HG02623 (cell line): Measurements from ENCODE around the gene CLPTM1.
"Not testable (repeated sequence)": the region's sequence is repeated elsewhere in the genome, so short reads cannot be mapped to it uniquely, and the experiment has no call there.

Experiments
- ATAC-seq: cut with Tn5 transposase; IDR thresholded peaks from one replicate; pipeline ENCODE4 v1.9.1; 2021; ENCODE audit warnings: moderate library complexity; ENCODE audit not compliant: unreplicated experiment

The CLPTM1 gene, protein sequence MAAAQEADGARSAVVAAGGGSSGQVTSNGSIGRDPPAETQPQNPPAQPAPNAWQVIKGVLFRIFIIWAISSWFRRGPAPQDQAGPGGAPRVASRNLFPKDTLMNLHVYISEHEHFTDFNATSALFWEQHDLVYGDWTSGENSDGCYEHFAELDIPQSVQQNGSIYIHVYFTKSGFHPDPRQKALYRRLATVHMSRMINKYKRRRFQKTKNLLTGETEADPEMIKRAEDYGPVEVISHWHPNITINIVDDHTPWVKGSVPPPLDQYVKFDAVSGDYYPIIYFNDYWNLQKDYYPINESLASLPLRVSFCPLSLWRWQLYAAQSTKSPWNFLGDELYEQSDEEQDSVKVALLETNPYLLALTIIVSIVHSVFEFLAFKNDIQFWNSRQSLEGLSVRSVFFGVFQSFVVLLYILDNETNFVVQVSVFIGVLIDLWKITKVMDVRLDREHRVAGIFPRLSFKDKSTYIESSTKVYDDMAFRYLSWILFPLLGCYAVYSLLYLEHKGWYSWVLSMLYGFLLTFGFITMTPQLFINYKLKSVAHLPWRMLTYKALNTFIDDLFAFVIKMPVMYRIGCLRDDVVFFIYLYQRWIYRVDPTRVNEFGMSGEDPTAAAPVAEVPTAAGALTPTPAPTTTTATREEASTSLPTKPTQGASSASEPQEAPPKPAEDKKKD

DNA sequence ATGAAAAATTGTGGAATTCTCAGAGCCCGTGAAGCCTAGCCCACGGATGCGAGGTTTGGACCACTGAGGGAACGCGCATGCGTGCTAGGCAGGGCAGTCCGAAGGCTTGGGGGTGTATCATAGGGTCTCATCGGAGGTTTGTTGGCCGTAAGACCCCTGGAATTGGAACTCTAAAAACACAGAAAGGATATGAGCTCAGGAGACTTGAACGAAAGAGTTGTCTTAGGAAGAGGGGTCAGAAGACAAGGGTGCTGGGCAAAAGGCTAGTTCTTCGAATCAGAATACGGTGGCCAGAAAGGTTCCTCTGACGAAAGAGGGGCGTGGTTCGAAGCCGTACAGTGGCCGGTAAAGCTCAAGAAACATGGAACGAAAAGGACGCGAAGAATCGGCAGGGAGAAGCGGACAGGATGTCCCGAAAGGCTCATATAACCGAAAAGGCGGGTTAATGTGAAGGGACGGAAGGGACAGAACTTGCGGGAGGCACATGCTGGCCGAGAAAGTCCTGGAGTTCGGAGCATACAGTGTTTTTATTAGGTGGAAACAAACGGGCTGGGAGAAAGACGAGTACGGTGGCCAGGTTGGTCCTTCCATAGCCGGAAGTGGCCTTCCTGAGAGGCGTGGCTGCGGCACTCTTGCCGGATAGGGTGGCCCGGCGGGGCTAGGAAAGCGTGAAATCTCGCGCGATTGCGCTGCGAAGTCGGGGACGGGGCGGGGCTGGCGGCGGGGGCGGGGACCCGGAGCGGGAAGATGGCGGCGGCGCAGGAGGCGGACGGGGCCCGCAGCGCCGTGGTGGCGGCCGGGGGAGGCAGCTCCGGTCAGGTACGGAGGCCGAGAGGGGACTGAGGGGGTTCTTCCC lies at the start of gene CLPTM1:
CLPTM1 (plus strand) TSS at position 732 of the 856 bp plus-strand sequence; CDS start at position 748, 16 bp downstream.
- ATAC-seq = peak; percentile 79

DNA sequence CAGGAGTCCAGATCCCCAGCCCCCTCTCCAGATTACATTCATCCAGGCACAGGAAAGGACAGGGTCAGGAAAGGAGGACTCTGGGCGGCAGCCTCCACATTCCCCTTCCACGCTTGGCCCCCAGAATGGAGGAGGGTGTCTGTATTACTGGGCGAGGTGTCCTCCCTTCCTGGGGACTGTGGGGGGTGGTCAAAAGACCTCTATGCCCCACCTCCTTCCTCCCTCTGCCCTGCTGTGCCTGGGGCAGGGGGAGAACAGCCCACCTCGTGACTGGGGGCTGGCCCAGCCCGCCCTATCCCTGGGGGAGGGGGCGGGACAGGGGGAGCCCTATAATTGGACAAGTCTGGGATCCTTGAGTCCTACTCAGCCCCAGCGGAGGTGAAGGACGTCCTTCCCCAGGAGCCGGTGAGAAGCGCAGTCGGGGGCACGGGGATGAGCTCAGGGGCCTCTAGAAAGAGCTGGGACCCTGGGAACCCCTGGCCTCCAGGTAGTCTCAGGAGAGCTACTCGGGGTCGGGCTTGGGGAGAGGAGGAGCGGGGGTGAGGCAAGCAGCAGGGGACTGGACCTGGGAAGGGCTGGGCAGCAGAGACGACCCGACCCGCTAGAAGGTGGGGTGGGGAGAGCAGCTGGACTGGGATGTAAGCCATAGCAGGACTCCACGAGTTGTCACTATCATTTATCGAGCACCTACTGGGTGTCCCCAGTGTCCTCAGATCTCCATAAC lies 49.6 kb upstream of the CLPTM1 start, which contains the start of gene APOE:
APOE (plus strand) TSS at position 360 of the 724 bp plus-strand sequence. CDS start 829 bp downstream, outside the sequence.
- ATAC-seq = no peak

DNA sequence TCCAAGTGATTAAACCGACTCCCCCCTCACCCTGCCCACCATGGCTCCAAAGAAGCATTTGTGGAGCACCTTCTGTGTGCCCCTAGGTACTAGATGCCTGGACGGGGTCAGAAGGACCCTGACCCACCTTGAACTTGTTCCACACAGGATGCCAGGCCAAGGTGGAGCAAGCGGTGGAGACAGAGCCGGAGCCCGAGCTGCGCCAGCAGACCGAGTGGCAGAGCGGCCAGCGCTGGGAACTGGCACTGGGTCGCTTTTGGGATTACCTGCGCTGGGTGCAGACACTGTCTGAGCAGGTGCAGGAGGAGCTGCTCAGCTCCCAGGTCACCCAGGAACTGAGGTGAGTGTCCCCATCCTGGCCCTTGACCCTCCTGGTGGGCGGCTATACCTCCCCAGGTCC lies 47.6 kb upstream of the CLPTM1 start:
- ATAC-seq = no peak

DNA sequence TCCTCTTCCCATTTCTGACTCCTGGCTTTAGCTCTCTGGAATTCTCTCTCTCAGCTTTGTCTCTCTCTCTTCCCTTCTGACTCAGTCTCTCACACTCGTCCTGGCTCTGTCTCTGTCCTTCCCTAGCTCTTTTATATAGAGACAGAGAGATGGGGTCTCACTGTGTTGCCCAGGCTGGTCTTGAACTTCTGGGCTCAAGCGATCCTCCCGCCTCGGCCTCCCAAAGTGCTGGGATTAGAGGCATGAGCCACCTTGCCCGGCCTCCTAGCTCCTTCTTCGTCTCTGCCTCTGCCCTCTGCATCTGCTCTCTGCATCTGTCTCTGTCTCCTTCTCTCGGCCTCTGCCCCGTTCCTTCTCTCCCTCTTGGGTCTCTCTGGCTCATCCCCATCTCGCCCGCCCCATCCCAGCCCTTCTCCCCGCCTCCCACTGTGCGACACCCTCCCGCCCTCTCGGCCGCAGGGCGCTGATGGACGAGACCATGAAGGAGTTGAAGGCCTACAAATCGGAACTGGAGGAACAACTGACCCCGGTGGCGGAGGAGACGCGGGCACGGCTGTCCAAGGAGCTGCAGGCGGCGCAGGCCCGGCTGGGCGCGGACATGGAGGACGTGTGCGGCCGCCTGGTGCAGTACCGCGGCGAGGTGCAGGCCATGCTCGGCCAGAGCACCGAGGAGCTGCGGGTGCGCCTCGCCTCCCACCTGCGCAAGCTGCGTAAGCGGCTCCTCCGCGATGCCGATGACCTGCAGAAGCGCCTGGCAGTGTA lies 46.9 kb upstream of the CLPTM1 start:
- no peak for ATAC-seq

DNA sequence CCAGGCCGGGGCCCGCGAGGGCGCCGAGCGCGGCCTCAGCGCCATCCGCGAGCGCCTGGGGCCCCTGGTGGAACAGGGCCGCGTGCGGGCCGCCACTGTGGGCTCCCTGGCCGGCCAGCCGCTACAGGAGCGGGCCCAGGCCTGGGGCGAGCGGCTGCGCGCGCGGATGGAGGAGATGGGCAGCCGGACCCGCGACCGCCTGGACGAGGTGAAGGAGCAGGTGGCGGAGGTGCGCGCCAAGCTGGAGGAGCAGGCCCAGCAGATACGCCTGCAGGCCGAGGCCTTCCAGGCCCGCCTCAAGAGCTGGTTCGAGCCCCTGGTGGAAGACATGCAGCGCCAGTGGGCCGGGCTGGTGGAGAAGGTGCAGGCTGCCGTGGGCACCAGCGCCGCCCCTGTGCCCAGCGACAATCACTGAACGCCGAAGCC lies 46.3 kb upstream of the CLPTM1 start:
- no peak for ATAC-seq

DNA sequence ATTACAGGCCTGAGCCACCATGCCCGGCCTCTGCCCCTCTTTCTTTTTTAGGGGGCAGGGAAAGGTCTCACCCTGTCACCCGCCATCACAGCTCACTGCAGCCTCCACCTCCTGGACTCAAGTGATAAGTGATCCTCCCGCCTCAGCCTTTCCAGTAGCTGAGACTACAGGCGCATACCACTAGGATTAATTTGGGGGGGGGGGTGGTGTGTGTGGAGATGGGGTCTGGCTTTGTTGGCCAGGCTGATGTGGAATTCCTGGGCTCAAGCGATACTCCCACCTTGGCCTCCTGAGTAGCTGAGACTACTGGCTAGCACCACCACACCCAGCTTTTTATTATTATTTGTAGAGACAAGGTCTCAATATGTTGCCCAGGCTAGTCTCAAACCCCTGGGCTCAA lies 45.4 kb upstream of the CLPTM1 start:
- no peak for ATAC-seq

DNA sequence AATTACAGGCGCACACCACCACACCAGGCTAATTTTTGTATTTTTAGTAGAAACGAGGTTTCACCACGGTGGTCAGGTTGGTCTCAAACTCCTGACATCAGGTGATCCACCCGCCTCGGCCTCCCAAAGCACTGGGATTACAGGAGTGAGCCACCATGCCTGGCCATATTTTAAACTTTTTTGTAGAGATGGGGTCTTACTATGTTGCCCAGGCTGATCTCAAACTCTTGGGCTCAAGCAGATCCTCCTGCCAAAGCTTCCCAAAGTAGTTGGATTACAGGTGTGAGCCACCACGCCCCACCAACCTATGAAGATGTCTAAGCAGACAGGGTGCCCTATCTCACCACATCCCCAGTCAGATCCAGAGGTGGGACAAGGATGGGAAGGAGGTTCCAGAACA lies 43.3 kb upstream of the CLPTM1 start:
- ATAC-seq = not testable (repeated sequence)

DNA sequence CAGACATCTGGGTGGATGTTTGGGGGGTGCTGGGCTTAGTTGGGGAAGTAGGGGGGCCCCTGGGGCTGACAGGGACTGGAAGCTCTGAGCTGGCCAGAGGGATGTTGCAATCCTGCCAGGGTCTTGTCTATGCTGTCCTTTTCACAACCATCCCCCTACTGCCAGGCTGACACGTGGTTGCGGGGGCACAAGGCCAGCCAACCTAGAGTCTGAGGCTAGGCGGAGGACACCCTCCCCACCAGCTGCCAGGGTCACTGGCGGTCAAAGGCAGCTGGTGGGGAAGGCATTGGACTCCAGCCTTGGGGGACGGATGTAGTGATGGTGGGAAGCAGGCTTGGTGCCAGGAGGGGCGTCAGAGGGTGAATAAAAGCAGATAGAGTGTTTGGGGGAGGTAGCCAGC lies 42.3 kb upstream of the CLPTM1 start:
- no peak for ATAC-seq

DNA sequence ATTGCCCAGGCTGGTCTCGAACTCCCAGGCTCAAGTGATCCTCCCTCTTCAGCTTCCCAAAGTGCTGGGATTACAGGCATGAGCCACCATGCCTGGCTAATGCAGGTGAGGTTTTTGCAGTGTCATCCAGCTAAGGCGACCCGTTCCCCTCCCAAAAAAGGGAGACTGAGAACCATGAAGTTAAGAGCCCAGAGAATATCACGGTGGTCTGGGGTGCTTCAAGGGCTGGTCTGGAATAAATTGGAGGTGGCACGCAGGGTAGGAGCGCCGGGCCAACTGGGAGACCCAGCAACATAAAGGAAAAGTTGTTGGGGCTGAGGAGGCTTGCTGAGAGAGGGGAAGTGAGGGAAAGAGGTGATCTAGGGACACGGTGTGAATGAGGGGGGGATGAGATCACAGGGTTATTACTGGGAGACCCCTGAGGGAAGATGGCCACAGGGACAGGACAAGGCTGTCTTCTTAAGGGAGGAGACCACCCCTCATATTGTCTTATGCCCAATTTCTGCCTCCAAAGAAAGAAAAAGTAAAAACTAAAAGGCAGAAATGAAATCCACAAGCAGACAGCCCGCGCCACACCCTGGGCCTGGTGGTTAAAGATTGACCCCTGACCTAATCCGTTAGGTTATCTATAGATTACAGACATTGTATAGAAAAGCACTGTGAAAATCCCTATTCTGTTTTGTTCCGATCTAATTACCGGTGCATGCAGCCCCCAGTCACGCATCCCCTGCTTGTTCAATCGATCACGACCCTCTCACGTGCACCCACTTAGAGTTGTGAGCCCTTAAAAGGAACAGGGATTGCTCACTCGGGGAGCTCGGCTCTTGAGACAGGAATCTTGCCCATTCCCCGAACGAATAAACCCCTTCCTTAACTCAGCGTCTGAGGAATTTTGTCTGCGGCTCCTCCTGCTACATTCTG lies 41.4 kb upstream of the CLPTM1 start:
- ATAC-seq = not testable (repeated sequence)

DNA sequence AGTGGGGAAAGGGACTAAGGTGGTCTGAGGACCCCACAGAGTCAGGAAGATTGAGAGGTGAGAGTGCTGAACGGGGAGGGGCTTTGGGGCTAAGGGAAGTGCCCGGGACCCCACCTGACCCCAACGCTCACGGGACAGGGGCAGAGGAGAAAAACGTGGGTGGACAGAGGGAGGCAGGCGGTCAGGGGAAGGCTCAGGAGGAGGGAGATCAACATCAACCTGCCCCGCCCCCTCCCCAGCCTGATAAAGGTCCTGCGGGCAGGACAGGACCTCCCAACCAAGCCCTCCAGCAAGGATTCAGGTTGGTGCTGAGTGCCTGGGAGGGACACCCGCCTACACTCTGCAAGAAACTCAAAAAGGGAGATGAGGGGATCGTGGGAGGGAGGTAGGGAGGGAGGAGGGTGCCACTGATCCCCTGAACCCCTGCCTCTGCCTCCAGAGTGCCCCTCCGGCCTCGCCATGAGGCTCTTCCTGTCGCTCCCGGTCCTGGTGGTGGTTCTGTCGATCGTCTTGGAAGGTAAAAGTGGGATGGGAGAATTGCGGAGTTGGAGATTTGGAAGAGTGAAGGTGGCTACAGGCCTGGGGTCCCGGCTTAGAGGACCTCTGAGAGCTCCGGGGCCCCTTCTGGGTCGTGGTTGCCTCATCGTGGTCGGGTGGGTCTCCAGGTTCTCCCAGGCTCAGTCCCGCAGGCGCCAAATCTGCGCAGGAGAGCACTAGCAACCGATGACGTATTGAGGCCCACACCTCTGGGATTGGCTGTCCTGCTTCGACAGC lies 40.6 kb upstream of the CLPTM1 start, which contains the start of gene APOC1:
APOC1 (plus strand) TSS at position 176 of the 774 bp plus-strand sequence; CDS start at position 460, 284 bp downstream.
- peak; percentile 82 for ATAC-seq

DNA sequence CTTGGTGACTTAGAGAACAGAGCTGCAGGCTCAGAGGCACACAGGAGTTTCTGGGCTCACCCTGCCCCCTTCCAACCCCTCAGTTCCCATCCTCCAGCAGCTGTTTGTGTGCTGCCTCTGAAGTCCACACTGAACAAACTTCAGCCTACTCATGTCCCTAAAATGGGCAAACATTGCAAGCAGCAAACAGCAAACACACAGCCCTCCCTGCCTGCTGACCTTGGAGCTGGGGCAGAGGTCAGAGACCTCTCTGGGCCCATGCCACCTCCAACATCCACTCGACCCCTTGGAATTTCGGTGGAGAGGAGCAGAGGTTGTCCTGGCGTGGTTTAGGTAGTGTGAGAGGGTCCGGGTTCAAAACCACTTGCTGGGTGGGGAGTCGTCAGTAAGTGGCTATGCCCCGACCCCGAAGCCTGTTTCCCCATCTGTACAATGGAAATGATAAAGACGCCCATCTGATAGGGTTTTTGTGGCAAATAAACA lies 30.9 kb upstream of the CLPTM1 start:
- ATAC-seq = no peak

DNA sequence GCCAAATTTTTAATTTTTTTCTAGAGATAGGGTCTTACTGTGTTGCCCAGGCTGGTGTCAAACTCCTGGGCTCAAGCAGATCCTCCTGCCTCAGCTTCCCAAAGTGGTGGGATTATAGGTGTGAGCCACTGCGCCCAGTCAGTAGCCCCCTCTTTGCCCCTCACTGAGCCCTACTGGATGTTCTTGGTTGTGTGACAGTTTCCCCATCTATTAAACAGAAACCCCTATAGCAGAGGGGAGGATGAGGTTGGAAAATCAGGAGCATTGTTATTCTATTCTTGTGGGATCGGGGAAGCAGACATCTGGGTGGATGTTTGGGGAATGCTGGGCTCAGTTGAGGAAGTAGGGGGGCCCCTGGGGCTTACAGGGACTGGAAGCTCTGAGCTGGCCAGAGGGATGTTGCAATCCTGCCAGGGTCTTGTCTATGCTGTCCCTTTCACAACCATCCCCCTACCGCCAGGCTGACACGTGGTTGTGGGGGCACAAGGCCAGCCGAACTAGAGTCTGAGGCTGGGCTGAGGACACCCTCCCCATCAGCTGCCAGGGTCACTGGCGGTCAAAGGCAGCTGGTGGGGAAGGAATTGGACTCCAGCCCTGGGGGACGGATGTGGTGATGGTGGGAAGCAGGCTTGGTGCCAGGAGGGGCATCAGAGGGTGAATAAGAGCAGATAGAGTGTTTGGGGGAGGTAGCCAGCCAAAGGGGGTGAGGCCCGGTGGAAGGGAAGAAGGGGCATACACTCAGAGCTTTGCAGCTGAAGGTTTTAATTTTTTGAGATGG lies 29.9 kb upstream of the CLPTM1 start:
- no peak for ATAC-seq

DNA sequence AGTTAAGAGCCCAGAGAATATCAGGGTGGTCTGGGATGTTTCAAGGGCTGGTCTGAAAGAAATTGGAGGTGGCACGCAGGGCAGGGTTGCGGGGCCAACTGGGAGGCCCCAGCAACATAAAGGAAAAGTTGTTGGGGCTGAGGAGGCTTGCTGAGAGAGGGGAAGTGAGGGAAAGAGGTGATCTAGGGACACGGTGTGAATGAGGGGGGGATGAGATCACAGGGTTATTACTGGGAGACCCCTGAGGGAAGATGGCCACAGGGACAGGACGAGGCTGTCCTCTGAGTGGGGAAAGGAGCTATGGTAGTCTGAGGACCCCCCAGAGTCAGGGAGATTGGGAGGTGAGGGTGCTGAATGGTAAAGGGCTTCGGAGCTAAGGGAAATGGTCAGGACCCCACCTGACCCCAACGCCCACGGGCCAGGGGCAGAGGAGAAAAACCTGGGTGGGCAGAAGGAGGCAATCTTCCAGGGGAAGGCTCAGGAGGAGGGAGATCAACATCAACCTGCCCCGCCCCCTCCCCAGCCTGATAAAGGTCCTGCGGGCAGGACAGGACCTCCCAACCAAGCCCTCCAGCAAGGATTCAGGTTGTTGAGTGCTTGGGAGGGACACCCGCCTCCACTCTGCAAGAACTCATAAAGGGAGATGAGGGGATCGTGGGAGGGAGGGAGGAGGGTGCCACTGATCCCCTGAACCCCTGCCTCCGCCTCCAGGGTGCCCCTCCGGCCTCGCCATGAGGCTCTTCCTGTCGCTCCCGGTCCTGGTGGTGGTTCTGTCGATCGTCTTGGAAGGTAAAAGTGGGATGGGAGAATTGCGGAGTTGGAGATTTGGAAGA lies 28.7 kb upstream of the CLPTM1 start:
- not testable (repeated sequence) for ATAC-seq

DNA sequence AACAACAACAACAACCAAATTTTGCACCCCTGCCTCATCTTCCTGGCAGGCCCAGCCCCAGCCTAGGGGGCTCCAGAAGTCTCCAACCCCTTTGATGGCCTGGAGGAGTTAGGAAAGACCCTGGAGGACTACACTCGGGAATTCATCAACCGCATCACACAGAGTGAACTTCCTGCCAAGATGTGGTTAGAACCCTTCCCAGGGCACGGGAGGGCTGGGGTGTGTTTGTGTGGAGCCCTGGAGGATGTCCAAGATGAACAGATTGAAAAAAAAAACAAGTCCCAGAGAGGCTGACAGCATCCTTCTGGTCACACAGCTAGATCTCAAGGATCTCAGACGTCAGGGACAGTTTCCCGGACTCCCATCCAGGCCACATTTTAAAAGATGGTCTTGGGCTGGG lies 27.4 kb upstream of the CLPTM1 start:
- ATAC-seq = no peak

DNA sequence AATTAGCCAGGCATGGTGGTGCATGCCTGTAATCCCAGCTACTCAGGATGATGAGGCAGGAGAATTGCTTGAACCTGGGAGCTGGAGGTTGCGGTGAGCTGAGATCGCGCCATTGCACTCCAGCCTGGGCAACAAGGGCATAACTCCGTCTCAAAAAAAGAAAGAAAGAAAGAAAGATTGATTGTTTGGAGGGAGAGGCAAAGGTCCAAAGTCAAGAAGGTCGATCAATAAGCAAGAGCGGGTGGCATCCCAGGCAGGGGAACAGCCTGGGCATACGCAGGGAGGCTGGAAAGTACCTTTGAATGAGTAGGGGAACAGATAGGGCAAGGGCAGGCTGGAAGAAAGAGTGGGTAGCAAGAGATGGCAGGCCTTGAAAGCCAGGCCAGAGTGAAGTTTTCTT lies 25.1 kb upstream of the CLPTM1 start:
- no peak for ATAC-seq

DNA sequence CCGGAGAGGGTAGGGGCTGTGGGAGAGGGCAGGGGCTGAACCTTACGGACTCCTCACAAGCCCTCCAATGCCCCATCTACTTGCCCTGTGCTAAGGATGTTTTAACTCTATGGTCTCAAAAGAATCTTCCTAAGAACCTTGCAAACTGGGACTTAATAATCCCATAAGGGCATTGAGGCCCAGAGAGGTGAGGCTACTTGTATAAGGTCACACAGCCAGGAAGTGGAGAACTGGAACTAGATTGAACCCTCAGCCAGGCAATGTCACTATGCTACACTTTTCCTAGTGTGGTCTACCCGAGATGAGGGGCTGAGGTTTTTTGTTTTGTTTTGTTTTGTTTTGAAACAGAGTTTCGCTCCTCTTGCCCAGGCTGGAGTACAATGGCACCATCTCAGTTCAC lies 23.6 kb upstream of the CLPTM1 start:
- no peak for ATAC-seq
